Left ventricle myocardium inferior (tissue), 1 donor: ENCODE data around the gene HOMER1. TPM values are rescaled to one million over a fixed set of nuclear protein-coding genes. Genes with fewer than 3 reads are reported as not detected.

Source experiments
- DNase-seq: peaks from one replicate; pipeline ENCODE4 v3.0.0-alpha.2; 2020
- H3K27ac ChIP-seq: fragments of 200-600 bp; replicated peaks from 2 replicates; pipeline ENCODE4 v1.8.0; 2021
- H3K27me3 ChIP-seq: fragments of 200-600 bp; 2 replicates; pipeline ENCODE4 v1.8.0; 2021; ENCODE audit warnings: low read depth
- H3K36me3 ChIP-seq: fragments of 200-600 bp; 2 replicates; pipeline ENCODE4 v1.8.0; 2021
- H3K4me1 ChIP-seq: fragments of 200-600 bp; 2 replicates; pipeline ENCODE4 v1.8.0; 2021
- H3K4me3 ChIP-seq: fragments of 200-600 bp; 2 replicates; pipeline ENCODE4 v1.8.0; 2021; ENCODE audit warnings: mild to moderate bottlenecking, moderate library complexity
- H3K9me3 ChIP-seq: fragments of 200-600 bp; replicated peaks from 2 replicates; pipeline ENCODE4 v1.8.0; 2021
- intact Hi-C: fragments of 100-400 bp; cut with micrococcal nuclease; formaldehyde crosslinking; loops from one replicate; pipeline ENCODE4 v1.11.0; 2022
- total RNA-seq: library from RNA; stranded (reverse); fragmentation: NEBNext Ultra II Directional; extraction: Animal tissue kit (Norgen Biotek cat#: 25700); gene quantifications from one replicate; pipeline ENCODE4 v1.2.1, GENCODE V29; 2021
- TF ChIP-seq, protein P1 (sequence below): fragments of 200-600 bp; IDR thresholded peaks from 2 replicates; pipeline ENCODE4 v1.8.0; 2021; ENCODE audit warnings: antibody characterized with exemption, mild to moderate bottlenecking, borderline replicate concordance
- donor health status: DM: no; HTN: yes; CAD: no; lungs with severe emphysema.

The HOMER1 gene
- total RNA-seq, 1 donor from 2014 or later: 61.9 TPM

- no peaks in the 10 kb centered on the region for H3K4me1 ChIP-seq
- H3K27me3 ChIP-seq: no peaks in the 10 kb centered on the region
Measured at GRCh38 chr5:79529110-79529509, 15.2 kb upstream of the HOMER1 start.

GRCh38 chr5:79527431-79527830 is 13.5 kb upstream of the HOMER1 start:
- no peaks in the 10 kb centered on the region for H3K4me1 ChIP-seq
- H3K27me3 ChIP-seq: no peaks in the 10 kb centered on the region
- H3K9me3 ChIP-seq: peaks cover 16% of the 10 kb centered on the region
- TF ChIP-seq, protein P1, sequence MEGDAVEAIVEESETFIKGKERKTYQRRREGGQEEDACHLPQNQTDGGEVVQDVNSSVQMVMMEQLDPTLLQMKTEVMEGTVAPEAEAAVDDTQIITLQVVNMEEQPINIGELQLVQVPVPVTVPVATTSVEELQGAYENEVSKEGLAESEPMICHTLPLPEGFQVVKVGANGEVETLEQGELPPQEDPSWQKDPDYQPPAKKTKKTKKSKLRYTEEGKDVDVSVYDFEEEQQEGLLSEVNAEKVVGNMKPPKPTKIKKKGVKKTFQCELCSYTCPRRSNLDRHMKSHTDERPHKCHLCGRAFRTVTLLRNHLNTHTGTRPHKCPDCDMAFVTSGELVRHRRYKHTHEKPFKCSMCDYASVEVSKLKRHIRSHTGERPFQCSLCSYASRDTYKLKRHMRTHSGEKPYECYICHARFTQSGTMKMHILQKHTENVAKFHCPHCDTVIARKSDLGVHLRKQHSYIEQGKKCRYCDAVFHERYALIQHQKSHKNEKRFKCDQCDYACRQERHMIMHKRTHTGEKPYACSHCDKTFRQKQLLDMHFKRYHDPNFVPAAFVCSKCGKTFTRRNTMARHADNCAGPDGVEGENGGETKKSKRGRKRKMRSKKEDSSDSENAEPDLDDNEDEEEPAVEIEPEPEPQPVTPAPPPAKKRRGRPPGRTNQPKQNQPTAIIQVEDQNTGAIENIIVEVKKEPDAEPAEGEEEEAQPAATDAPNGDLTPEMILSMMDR: no peak
- no peaks in the 10 kb centered on the region for H3K36me3 ChIP-seq
- no peak for DNase-seq
- intact Hi-C loops: no loop called here
- no peak overlapping the region for H3K27ac ChIP-seq
- no peak overlapping the region for H3K4me3 ChIP-seq

More at GRCh38 chr5:79529110-79529509, 15.2 kb upstream of the HOMER1 start:
- TF ChIP-seq, protein P1: no peak
- no peak overlapping the region for H3K4me3 ChIP-seq
- intact Hi-C loops: no loop called here
- DNase-seq: no peak
- H3K36me3 ChIP-seq: no peaks in the 10 kb centered on the region
- no peak overlapping the region for H3K27ac ChIP-seq
- H3K9me3 ChIP-seq: peaks cover 16% of the 10 kb centered on the region

- H3K4me3 ChIP-seq: no peak overlapping the region
- TF ChIP-seq, protein P1: no peak
- no peak for DNase-seq
- peaks cover 16% of the 10 kb centered on the region for H3K9me3 ChIP-seq
- intact Hi-C loops: no loop called here
- no peaks in the 10 kb centered on the region for H3K4me1 ChIP-seq
- H3K27me3 ChIP-seq: no peaks in the 10 kb centered on the region
- H3K27ac ChIP-seq: no peak overlapping the region
- H3K36me3 ChIP-seq: no peaks in the 10 kb centered on the region
Measured at GRCh38 chr5:79526928-79527327, 13.0 kb upstream of the HOMER1 start.

GRCh38 chr5:79526493-79526892 is 12.6 kb upstream of the HOMER1 start:
- Histone ChIP-seq H3K27me3 (no peaks in the 10 kb centered on the region), H3K4me1 (no peaks in the 10 kb centered on the region), H3K36me3 (no peaks in the 10 kb centered on the region), H3K27ac (no peak overlapping the region), H3K4me3 (no peak overlapping the region), H3K9me3 (peaks cover 16% of the 10 kb centered on the region)
- intact Hi-C loops: no loop called here
- no peak for DNase-seq
- TF ChIP-seq, protein P1: no peak

- TF ChIP-seq, protein P1: no peak
- Histone ChIP-seq H3K9me3 (peaks cover 11% of the 10 kb centered on the region), H3K27ac (no peak overlapping the region), H3K27me3 (no peaks in the 10 kb centered on the region), H3K36me3 (no peaks in the 10 kb centered on the region), H3K4me1 (no peaks in the 10 kb centered on the region), H3K4me3 (no peak overlapping the region)
- DNase-seq: no peak
- intact Hi-C loops: no loop called here
Measured at GRCh38 chr5:79521156-79521555, 7.2 kb upstream of the HOMER1 start.

- Histone ChIP-seq H3K36me3 (no peaks in the 10 kb centered on the region), H3K4me3 (no peak overlapping the region), H3K27ac (no peak overlapping the region), H3K27me3 (no peaks in the 10 kb centered on the region), H3K4me1 (peaks cover 14% of the 10 kb centered on the region), H3K9me3 (no peaks in the 10 kb centered on the region)
- intact Hi-C loops: no loop called here
- TF ChIP-seq, protein P1: no peak
- no peak for DNase-seq
Measured at GRCh38 chr5:79518718-79519117, 4.8 kb upstream of the HOMER1 start.
